ENCODE measurements around the gene CRYBB2. TPM values are rescaled to one million over a fixed set of nuclear protein-coding genes. Genes with fewer than 3 reads are reported as not detected.

CRYBB2 gene
- polyA plus RNA-seq, 1 of the 3 experiments (the other 2 are of a cell fraction) = 0.69 TPM

- H3K4me3 ChIP-seq (ENCODE audit: low read depth in 2 of 2, low read length in 1 of 2) = no peak overlapping the region
- no peak overlapping the region for H3K4me2 ChIP-seq
- no peak for DNase-seq
- WGBS (ENCODE audit: low lambda C conversion rate) = no CpG with 5 or more reads among the region's 7 CpGs
- no peaks in the 10 kb centered on the region for H3K27me3 ChIP-seq (ENCODE audit: insufficient read depth)
- H3K79me2 ChIP-seq (ENCODE audit: insufficient read depth) = no peaks in the 10 kb centered on the region
- H3K9me2 ChIP-seq = no peaks in the 10 kb centered on the region
- no peaks in the 10 kb centered on the region for H3K4me1 ChIP-seq (ENCODE audit: control insufficient read depth in 1 of 2, insufficient read depth in 2 of 2, low read depth in 1 of 2, low read length in 1 of 2)
- TF ChIP-seq POLR2AphosphoS5 (IDR thresholded peaks at IDR 0.05; ENCODE audit: low read depth, low read length) (no peak), TAF1 (IDR thresholded peaks at IDR 0.05; ENCODE audit: borderline replicate concordance, low read depth, low read length) (no peak), NRF1 (IDR thresholded peaks at IDR 0.05; ENCODE audit: low read depth, low read length) (no peak), RXRA (IDR thresholded peaks at IDR 0.05; ENCODE audit: borderline replicate concordance, low read depth) (no peak), FOXJ3 (CRISPR knock-in tag; IDR thresholded peaks at IDR 0.05) (no peak), FOSL2 (IDR thresholded peaks at IDR 0.05; ENCODE audit: borderline replicate concordance, low read depth) (no peak), SIN3A (IDR thresholded peaks at IDR 0.05; ENCODE audit: borderline replicate concordance, low read depth, low read length) (no peak), GATA2 (CRISPR knock-in tag; IDR thresholded peaks at IDR 0.05) (no peak), CHD2 (IDR thresholded peaks at IDR 0.05; ENCODE audit: low read length, partially characterized antibody) (no peak), YY1 (IDR thresholded peaks at IDR 0.05; ENCODE audit: low read depth) (no peak), FOXM1 (IDR thresholded peaks at IDR 0.05; ENCODE audit: low read depth) (no peak)
- TF ChIP-seq, protein P1, sequence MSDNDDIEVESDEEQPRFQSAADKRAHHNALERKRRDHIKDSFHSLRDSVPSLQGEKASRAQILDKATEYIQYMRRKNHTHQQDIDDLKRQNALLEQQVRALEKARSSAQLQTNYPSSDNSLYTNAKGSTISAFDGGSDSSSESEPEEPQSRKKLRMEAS (IDR thresholded peaks at IDR 0.05; ENCODE audit: low read depth) = no peak
- TF ChIP-seq, protein P2, sequence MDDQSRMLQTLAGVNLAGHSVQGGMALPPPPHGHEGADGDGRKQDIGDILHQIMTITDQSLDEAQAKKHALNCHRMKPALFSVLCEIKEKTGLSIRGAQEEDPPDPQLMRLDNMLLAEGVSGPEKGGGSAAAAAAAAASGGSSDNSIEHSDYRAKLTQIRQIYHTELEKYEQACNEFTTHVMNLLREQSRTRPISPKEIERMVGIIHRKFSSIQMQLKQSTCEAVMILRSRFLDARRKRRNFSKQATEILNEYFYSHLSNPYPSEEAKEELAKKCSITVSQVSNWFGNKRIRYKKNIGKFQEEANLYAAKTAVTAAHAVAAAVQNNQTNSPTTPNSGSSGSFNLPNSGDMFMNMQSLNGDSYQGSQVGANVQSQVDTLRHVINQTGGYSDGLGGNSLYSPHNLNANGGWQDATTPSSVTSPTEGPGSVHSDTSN (IDR thresholded peaks at IDR 0.05) = no peak
- TF ChIP-seq, protein P3, sequence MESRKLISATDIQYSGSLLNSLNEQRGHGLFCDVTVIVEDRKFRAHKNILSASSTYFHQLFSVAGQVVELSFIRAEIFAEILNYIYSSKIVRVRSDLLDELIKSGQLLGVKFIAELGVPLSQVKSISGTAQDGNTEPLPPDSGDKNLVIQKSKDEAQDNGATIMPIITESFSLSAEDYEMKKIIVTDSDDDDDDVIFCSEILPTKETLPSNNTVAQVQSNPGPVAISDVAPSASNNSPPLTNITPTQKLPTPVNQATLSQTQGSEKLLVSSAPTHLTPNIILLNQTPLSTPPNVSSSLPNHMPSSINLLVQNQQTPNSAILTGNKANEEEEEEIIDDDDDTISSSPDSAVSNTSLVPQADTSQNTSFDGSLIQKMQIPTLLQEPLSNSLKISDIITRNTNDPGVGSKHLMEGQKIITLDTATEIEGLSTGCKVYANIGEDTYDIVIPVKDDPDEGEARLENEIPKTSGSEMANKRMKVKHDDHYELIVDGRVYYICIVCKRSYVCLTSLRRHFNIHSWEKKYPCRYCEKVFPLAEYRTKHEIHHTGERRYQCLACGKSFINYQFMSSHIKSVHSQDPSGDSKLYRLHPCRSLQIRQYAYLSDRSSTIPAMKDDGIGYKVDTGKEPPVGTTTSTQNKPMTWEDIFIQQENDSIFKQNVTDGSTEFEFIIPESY (IDR thresholded peaks at IDR 0.05; ENCODE audit: borderline replicate concordance, low read depth) = no peak
- no peak overlapping the region for H3K9ac ChIP-seq
- peaks cover 7% of the 10 kb centered on the region; the same call in 1 of the 2 replicates for H4K20me1 ChIP-seq (ENCODE audit: insufficient read depth)
- POLR2A ChIA-PET = no interaction called here
- H3K9me3 ChIP-seq = no peaks in the 10 kb centered on the region
- H3K27ac ChIP-seq (ENCODE audit: low read depth in 2 of 2, low read length in 1 of 2) = no peak overlapping the region
- no peak overlapping the region for H2AFZ ChIP-seq (ENCODE audit: low read depth)
- CTCF ChIA-PET = interaction anchor here (0.7 to 3.3 kb wide), 16 partner anchors 11 to 1129 kb away, joined by 3 to 42 read pairs (median 9); no protein-coding TSS in a partner anchor
- peaks cover 7 to 15% of the 10 kb centered on the region in 2 experiments for H3K36me3 ChIP-seq (replicated peaks in 1 of 2; ENCODE audit: control insufficient read depth in 1 of 2, insufficient read depth in 2 of 2, low read length in 1 of 2)
- no peaks in the 10 kb centered on the region for H3F3A ChIP-seq (replicated peaks; ENCODE audit: insufficient read depth)
Observed at GRCh38 chr22:25200967-25201366, 18.5 kb upstream of the CRYBB2 start.

Data from SK-N-SH (cell line).